Amniotic epithelial cell (primary cell): Measurements from ENCODE around the gene DMRT2.

ENCODE experiments used
- DNase-seq: peaks from one replicate; pipeline ENCODE4 v3.0.0-alpha.2; 2010; ENCODE audit warnings: low read depth

Gene DMRT2

GRCh38 chr9:1096155-1096964 lies 46.2 kb downstream of the DMRT2 start:
- no peak for DNase-seq

GRCh38 chr9:1098551-1098950 lies 48.4 kb downstream of the DMRT2 start:
- DNase-seq, result no peak

GRCh38 chr9:1100201-1100600 lies 50.0 kb downstream of the DMRT2 start:
- no peak for DNase-seq

GRCh38 chr9:1100945-1101344 lies 50.8 kb downstream of the DMRT2 start:
- no peak for DNase-seq

GRCh38 chr9:1101846-1102641 lies 51.9 kb downstream of the DMRT2 start:
- DNase-seq, result no peak

GRCh38 chr9:1102642-1102970 lies 52.4 kb downstream of the DMRT2 start:
- DNase-seq, result no peak
